A549 (cell line): ENCODE results near the gene PLAAT1. TPM values are rescaled to one million over a fixed set of nuclear protein-coding genes. Genes with fewer than 3 reads are reported as not detected.

Source experiments
- ATAC-seq, 2 experiments: fragments of 200-7000 bp in 1 of 2; fragments of >200 bp in 1 of 2; cut with Nextera tagmentation in 1 of 2; cut with Tn5 transposase in 1 of 2; 3 replicates each; pipeline versions ENCODE4 v1.8.0 to v1.9.1; 2018 to 2020; ENCODE audit warnings: mild to moderate bottlenecking in 1 of 2, moderate library complexity in 1 of 2
- CTCF ChIA-PET: fragments of 300-600 bp; sonication (Branson Sonifier 250); formaldehyde crosslinking; extraction: SDS; loops from one replicate; lab custom pipeline; 2021; ENCODE audit warnings: antibody characterized with exemption, inconsistent platforms; lab: Yijun Ruan, JAX
- POLR2A ChIA-PET: fragments of 350-600 bp; formaldehyde crosslinking; extraction: SDS; loops from one replicate; lab custom pipeline; 2021; ENCODE audit warnings: antibody characterized with exemption, inconsistent platforms; lab: Yijun Ruan, JAX
- DNase-seq, 2 experiments: peaks; one replicate each; pipeline versions ENCODE4 v3.0.0 to v3.0.0-alpha.2; 2011 to 2016; ENCODE audit warnings: low read depth in 1 of 2, low spot score in 1 of 2
- FAIRE-seq: peaks from 2 replicates; lab custom pipeline; 2011; peaks lifted over from hg19 to GRCh38; lab: Jason Lieb, UNC
- H3K27ac ChIP-seq, 2 experiments: fragments of >200 bp; sonication (Bioruptor Twin); formaldehyde crosslinking; 3 replicates each; pipeline ENCODE4 v1.5.1; 2016 to 2017
- H3K4me1 ChIP-seq: fragments of >200 bp; sonication (Bioruptor Twin); formaldehyde crosslinking; 3 replicates; pipeline ENCODE4 v1.6.1; 2016
- H3K4me2 ChIP-seq: fragments of >200 bp; sonication (Bioruptor Twin); formaldehyde crosslinking; 3 replicates; pipeline ENCODE4 v1.6.1; 2016
- H3K4me3 ChIP-seq: fragments of >200 bp; sonication (Bioruptor Twin); formaldehyde crosslinking; 3 replicates; pipeline ENCODE4 v1.5.1; 2016
- H3K9me3 ChIP-seq: fragments of >200 bp; sonication (Bioruptor Twin); formaldehyde crosslinking; 3 replicates; pipeline ENCODE4 v1.6.1; 2016
- BHLHE40 ChIP-seq: IDR thresholded peaks from 2 replicates; pipeline ENCODE4 v1.6.1; 2012; ENCODE audit warnings: low read depth, low read length, inconsistent platforms
- CBX2 ChIP-seq: fragments of 200-600 bp; sonication (generic); IDR thresholded peaks from 2 replicates; pipeline ENCODE4 v1.6.1; 2016; ENCODE audit warnings: low read depth, mild to moderate bottlenecking, borderline replicate concordance
- CHD2 ChIP-seq: fragments of 150-350 bp; IDR thresholded peaks from 2 replicates; pipeline ENCODE4 v1.6.1; 2014; ENCODE audit warnings: low read length; ENCODE audit not compliant: partially characterized antibody
- EHF ChIP-seq: fragments of 250-450 bp; sonication (Bioruptor Pico); IDR thresholded peaks from 2 replicates; pipeline ENCODE4 v1.5.0; 2020; ENCODE audit warnings: mild to moderate bottlenecking
- EP300 ChIP-seq, 2 experiments: fragments of >200 bp; sonication (Bioruptor Twin); formaldehyde crosslinking; IDR thresholded peaks; 2 replicates in 1 of 2; 3 replicates in 1 of 2; pipeline ENCODE4 v1.6.1; 2016 to 2017
- FOSL2 ChIP-seq, 2 experiments: fragments of 450-650 bp in 1 of 2; fragments of >200 bp in 1 of 2; sonication (Bioruptor Twin) in 1 of 2; formaldehyde crosslinking; IDR thresholded peaks; 2 replicates each; pipeline versions ENCODE4 v1.5.0 to v1.6.1; 2016 to 2020; ENCODE audit warnings: mild to moderate bottlenecking in 1 of 2, moderate library complexity in 1 of 2
- GATA3 ChIP-seq: IDR thresholded peaks from 2 replicates; pipeline ENCODE4 v1.6.1; 2012; ENCODE audit warnings: borderline replicate concordance
- HDAC2 ChIP-seq: fragments of 200-600 bp; sonication (generic); IDR thresholded peaks from 2 replicates; pipeline ENCODE4 v1.6.1; 2016
- HOXA7 ChIP-seq: fragments of 250-450 bp; sonication (Bioruptor Pico); IDR thresholded peaks from 2 replicates; pipeline ENCODE4 v1.5.0; 2020; ENCODE audit warnings: mild to moderate bottlenecking, moderate library complexity
- MAX ChIP-seq: IDR thresholded peaks from 2 replicates; pipeline ENCODE4 v1.6.1; 2012
- MAZ ChIP-seq: fragments of 150-350 bp; IDR thresholded peaks from 2 replicates; pipeline ENCODE4 v1.6.1; 2014; ENCODE audit warnings: antibody characterized with exemption, low read depth, low read length, borderline replicate concordance
- NR3C1 ChIP-seq: fragments of >200 bp; sonication (Bioruptor Twin); formaldehyde crosslinking; IDR thresholded peaks from 3 replicates; pipeline ENCODE4 v1.6.1; 2017
- PHF8 ChIP-seq: fragments of 200-600 bp; sonication (generic); IDR thresholded peaks from 2 replicates; pipeline ENCODE4 v1.6.1; 2016; ENCODE audit warnings: low read depth, mild to moderate bottlenecking, antibody characterized with exemption, moderate library complexity, borderline replicate concordance
- SMC3 ChIP-seq: fragments of >200 bp; sonication (Bioruptor Twin); formaldehyde crosslinking; IDR thresholded peaks from 3 replicates; pipeline ENCODE4 v1.6.1; 2018; ENCODE audit warnings: inconsistent platforms
- ZC3H11A ChIP-seq: fragments of 450-650 bp; IDR thresholded peaks from 2 replicates; pipeline ENCODE4 v1.6.1; 2014; ENCODE audit warnings: antibody characterized with exemption, mild to moderate bottlenecking
- WGBS: methylation state at CpG from one replicate; pipeline ENCODE4 v1.1.6; 2017; ENCODE audit errors: missing lambda C conversion rate; 5-methylcytosine and 5-hydroxymethylcytosine counted together
- polyA plus RNA-seq, 4 experiments: library from polyadenylated mRNA; depleted of rRNA in 3 of 4; stranded (reverse); fragments of >200 nt; fragmentation: RNase III in 1 of 4; extraction: RNeasy Plus Mini Kit Qiagen cat#74134 plus additional on column Dnase treatment in 1 of 4; gene quantifications; 2 replicates in 3 of 4; 3 replicates in 1 of 4; pipeline ENCODE4 v1.2.3, GENCODE V29; 2011 to 2017
- TF ChIP-seq, protein P1 (sequence below): fragments of 250-450 bp; sonication (Bioruptor Pico); IDR thresholded peaks from 2 replicates; pipeline ENCODE4 v1.5.0; 2021; ENCODE audit warnings: mild to moderate bottlenecking, moderate library complexity, borderline replicate concordance
- TF ChIP-seq, protein P2 (sequence below): fragments of 150-350 bp; IDR thresholded peaks from 2 replicates; pipeline ENCODE4 v1.6.1; 2014; ENCODE audit warnings: low read depth, mild to moderate bottlenecking, low read length
- TF ChIP-seq, protein P3 (sequence below): IDR thresholded peaks from 2 replicates; pipeline ENCODE4 v1.6.1; 2012

Gene PLAAT1
- polyA plus RNA-seq, 2 of the 4 experiments (the other 2 are of a cell fraction), result 0.12 TPM; not detected in 1

DNA sequence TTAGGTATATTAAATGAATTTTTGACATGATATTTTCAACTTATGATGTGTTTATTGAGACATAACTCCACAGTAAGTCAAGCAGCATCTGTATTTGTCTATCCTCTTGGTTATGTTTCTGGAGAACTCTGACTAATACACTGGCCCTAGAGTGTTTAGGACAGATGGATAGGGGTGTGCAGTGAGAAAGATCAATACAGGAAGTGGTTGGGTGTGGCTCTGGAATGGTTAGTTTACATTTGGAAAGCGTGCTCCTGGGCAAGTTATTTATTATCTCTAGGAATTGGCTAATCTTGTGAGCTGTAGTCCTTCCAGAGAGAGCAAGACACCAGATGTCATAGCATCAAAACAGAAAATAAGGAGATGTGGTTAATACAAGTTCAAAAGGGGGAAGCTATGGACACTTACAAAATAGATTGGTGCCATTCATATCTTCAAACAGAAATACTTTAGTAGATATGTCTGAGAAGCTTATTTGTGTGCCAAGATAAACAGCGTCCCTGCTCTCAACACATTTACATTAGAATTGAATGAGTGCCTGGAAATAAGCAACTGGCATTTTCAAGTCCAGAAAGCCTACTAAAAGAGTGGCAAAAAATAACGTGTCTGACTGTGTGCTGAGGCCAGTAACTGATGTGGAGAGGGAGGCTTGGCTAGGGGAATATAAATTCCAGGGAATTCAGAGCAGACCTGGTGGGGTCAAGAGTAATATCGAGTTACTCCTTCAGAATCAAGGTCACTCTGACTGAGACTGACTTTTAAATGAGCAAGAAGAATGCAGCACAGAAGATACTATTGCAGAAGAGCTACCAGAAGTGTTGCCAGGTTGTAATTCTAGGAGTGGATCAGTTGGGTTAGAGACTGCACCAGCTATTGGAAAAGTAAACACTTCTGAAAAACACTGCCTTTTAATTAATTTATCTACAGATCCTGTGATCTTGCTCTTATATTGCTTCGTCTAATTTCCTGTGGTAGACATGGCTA, 33.4 kb upstream of the PLAAT1 start:
- FAIRE-seq, result no peak

DNA sequence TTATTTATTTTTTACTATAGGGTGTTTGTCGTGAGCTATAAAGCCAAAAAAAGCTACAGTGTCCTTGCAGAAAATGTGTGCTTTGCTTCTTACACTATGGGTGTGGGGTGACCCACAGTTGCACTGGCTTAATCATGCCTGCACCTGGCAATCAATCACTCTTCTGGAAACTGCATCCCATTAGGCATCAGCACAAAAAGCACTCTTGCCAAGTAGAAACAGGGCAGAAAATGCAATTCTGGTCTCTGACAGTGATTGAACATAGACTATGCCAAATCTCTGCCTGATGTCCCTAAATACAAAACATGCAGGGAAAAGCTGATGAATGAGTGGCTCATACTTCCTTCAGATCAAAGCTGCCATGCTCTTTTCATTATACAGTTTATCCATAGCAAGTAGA, 30.4 kb upstream of the PLAAT1 start:
- no peak for ATAC-seq

More for the DNA sequence above, 33.4 kb upstream of the PLAAT1 start:
- ATAC-seq, result no peak
- POLR2A ChIA-PET, result no interaction called here
- Histone ChIP-seq H3K4me2 (no peak overlapping the region), H3K4me3 (no peak overlapping the region), H3K9me3 (no peaks in the 10 kb centered on the region)
- TF ChIP-seq ZC3H11A, result no peak
- no peak for TF ChIP-seq PHF8
- TF ChIP-seq BHLHE40, result no peak
- TF ChIP-seq, protein P1, sequence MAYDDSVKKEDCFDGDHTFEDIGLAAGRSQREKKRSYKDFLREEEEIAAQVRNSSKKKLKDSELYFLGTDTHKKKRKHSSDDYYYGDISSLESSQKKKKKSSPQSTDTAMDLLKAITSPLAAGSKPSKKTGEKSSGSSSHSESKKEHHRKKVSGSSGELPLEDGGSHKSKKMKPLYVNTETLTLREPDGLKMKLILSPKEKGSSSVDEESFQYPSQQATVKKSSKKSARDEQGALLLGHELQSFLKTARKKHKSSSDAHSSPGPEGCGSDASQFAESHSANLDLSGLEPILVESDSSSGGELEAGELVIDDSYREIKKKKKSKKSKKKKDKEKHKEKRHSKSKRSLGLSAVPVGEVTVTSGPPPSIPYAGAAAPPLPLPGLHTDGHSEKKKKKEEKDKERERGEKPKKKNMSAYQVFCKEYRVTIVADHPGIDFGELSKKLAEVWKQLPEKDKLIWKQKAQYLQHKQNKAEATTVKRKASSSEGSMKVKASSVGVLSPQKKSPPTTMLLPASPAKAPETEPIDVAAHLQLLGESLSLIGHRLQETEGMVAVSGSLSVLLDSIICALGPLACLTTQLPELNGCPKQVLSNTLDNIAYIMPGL, result no peak
- TF ChIP-seq MAX, result no peak
- TF ChIP-seq, all 56 proteins: peak for 0
- DNase-seq, result peak in 1 of 2 experiments; percentile 1
- Histone ChIP-seq H3K27ac (no peak overlapping the region), H3K4me1 (no peaks in the 10 kb centered on the region)
- CTCF ChIA-PET, result no interaction called here
- 4% methylated on average over 5 of the region's 5 CpGs for WGBS

DNA sequence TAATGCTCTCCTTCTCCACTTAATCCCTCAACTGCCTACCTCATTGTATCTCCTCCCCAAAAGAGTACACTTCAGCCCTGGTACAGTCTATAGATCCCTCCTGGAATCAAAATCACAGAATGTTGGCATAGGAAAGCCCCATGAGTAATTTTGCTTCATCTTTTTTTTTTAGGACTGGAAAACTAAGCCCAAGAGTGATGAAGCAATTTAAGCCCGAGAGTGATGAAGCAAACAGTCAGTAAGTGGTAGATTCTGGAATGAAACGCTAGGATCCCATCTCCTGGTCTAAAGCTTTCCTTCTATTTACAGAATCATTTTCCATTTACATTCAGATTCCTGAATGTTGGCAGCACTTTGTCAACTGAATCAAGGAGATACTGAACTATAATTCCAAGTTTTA, 29.8 kb upstream of the PLAAT1 start:
- DNase-seq (no peak), FAIRE-seq (no peak), ATAC-seq (no peak)
- H3K4me1 ChIP-seq, result no peaks in the 10 kb centered on the region
- CTCF ChIA-PET, result no interaction called here
- no peak overlapping the region for H3K27ac ChIP-seq
- no peak overlapping the region for H3K4me3 ChIP-seq
- no peaks in the 10 kb centered on the region for H3K9me3 ChIP-seq
- 2% methylated on average over 2 of the region's 2 CpGs for WGBS
- TF ChIP-seq CBX2 (no peak), GATA3 (no peak), BHLHE40 (no peak), HOXA7 (no peak), SMC3 (no peak), MAZ (no peak), FOSL2 (IDR thresholded peaks at IDR 0.05) (no peak), FOSL2 (CRISPR knock-in tag; IDR thresholded peaks at IDR 0.05) (no peak), EP300 (IDR thresholded peaks at IDR 0.05) (no peak), EHF (CRISPR knock-in tag) (no peak), NR3C1 (no peak)
- TF ChIP-seq, protein P2, sequence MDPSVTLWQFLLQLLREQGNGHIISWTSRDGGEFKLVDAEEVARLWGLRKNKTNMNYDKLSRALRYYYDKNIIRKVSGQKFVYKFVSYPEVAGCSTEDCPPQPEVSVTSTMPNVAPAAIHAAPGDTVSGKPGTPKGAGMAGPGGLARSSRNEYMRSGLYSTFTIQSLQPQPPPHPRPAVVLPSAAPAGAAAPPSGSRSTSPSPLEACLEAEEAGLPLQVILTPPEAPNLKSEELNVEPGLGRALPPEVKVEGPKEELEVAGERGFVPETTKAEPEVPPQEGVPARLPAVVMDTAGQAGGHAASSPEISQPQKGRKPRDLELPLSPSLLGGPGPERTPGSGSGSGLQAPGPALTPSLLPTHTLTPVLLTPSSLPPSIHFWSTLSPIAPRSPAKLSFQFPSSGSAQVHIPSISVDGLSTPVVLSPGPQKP, result no peak
- TF ChIP-seq, protein P3, sequence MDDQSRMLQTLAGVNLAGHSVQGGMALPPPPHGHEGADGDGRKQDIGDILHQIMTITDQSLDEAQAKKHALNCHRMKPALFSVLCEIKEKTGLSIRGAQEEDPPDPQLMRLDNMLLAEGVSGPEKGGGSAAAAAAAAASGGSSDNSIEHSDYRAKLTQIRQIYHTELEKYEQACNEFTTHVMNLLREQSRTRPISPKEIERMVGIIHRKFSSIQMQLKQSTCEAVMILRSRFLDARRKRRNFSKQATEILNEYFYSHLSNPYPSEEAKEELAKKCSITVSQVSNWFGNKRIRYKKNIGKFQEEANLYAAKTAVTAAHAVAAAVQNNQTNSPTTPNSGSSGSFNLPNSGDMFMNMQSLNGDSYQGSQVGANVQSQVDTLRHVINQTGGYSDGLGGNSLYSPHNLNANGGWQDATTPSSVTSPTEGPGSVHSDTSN, result no peak
- TF ChIP-seq, all 56 proteins: peak for 0
- POLR2A ChIA-PET, result no interaction called here
- H3K4me2 ChIP-seq, result no peak overlapping the region

More for the DNA sequence above, 30.4 kb upstream of the PLAAT1 start:
- 9% methylated on average over 1 of the region's 1 CpG for WGBS
- Histone ChIP-seq H3K4me3 (no peak overlapping the region), H3K9me3 (no peaks in the 10 kb centered on the region), H3K4me2 (no peak overlapping the region), H3K27ac (no peak overlapping the region), H3K4me1 (no peaks in the 10 kb centered on the region)
- DNase-seq, result no peak
- ChIA-PET POLR2A (no interaction called here), CTCF (no interaction called here)
- FAIRE-seq, result no peak
- TF ChIP-seq CHD2 (no peak), CBX2 (no peak), PHF8 (no peak), SMC3 (no peak), FOSL2 (IDR thresholded peaks at IDR 0.05) (no peak), FOSL2 (CRISPR knock-in tag; IDR thresholded peaks at IDR 0.05) (no peak), HDAC2 (no peak)
